ENCODE measurements around the gene ZNF638.

- TF ChIP-seq CEBPB (IDR thresholded peaks at IDR 0.05; ENCODE audit: low read depth, low read length) (no peak), POLR2A (IDR thresholded peaks at IDR 0.05; ENCODE audit: low read depth, low read length) (no peak), BHLHE40 (IDR thresholded peaks at IDR 0.05; ENCODE audit: low read depth, low read length) (no peak), SMC3 (IDR thresholded peaks at IDR 0.05; ENCODE audit: low read depth, low read length) (no peak), RCOR1 (IDR thresholded peaks at IDR 0.05; ENCODE audit: insufficient replicate concordance, low read length) (no peak), RFX5 (IDR thresholded peaks at IDR 0.05; ENCODE audit: low read depth, low read length) (no peak), CHD1 (IDR thresholded peaks at IDR 0.05; ENCODE audit: low read depth, low read length) (no peak), RAD21 (IDR thresholded peaks at IDR 0.05; ENCODE audit: low read length) (no peak), MAFK (IDR thresholded peaks at IDR 0.05; ENCODE audit: low read depth, low read length) (peak; percentile 68), FOS (IDR thresholded peaks at IDR 0.05; ENCODE audit: low read depth, low read length) (no peak), USF2 (IDR thresholded peaks at IDR 0.05; ENCODE audit: low read depth, low read length) (no peak)
- TF ChIP-seq, protein P1, sequence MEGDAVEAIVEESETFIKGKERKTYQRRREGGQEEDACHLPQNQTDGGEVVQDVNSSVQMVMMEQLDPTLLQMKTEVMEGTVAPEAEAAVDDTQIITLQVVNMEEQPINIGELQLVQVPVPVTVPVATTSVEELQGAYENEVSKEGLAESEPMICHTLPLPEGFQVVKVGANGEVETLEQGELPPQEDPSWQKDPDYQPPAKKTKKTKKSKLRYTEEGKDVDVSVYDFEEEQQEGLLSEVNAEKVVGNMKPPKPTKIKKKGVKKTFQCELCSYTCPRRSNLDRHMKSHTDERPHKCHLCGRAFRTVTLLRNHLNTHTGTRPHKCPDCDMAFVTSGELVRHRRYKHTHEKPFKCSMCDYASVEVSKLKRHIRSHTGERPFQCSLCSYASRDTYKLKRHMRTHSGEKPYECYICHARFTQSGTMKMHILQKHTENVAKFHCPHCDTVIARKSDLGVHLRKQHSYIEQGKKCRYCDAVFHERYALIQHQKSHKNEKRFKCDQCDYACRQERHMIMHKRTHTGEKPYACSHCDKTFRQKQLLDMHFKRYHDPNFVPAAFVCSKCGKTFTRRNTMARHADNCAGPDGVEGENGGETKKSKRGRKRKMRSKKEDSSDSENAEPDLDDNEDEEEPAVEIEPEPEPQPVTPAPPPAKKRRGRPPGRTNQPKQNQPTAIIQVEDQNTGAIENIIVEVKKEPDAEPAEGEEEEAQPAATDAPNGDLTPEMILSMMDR (conservative IDR thresholded peaks at IDR 0.05; ENCODE audit: low read depth, low read length) = no peak
- TF ChIP-seq, protein P2, sequence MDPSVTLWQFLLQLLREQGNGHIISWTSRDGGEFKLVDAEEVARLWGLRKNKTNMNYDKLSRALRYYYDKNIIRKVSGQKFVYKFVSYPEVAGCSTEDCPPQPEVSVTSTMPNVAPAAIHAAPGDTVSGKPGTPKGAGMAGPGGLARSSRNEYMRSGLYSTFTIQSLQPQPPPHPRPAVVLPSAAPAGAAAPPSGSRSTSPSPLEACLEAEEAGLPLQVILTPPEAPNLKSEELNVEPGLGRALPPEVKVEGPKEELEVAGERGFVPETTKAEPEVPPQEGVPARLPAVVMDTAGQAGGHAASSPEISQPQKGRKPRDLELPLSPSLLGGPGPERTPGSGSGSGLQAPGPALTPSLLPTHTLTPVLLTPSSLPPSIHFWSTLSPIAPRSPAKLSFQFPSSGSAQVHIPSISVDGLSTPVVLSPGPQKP (IDR thresholded peaks at IDR 0.05; ENCODE audit: borderline replicate concordance, low read depth, low read length) = no peak
Observed at GRCh38 chr2:71285706-71286105, 45.9 kb upstream of the ZNF638 start.

All from IMR-90 (cell line).